ENCODE measurements around the gene TRMT6. TPM values are rescaled to one million over a fixed set of nuclear protein-coding genes. Genes with fewer than 3 reads are reported as not detected.

TRMT6 gene
- total and polyA plus RNA-seq, 3 experiments from 2014 or later: 14.6 to 38.5 (median 35.8) TPM

GRCh38 chr20:5913166-5913565 is 37.2 kb downstream of the TRMT6 start:
- no peak overlapping the region for H3K4me3 ChIP-seq (ENCODE audit: low read length)
- H3K9me3 ChIP-seq (ENCODE audit: low read length): no peaks in the 10 kb centered on the region
- DNase-seq: no peak
- H3K27ac ChIP-seq (ENCODE audit: low read depth, low read length): no peak overlapping the region
- POLR2A ChIA-PET: no interaction called here
- no peak overlapping the region for H3K4me3 Mint-ChIP-seq
- no peaks in the 10 kb centered on the region for H3K4me1 ChIP-seq (ENCODE audit: insufficient read depth, low read length)
- peaks cover 6 to 16% (median 14%) of the 10 kb centered on the region in 3 donors for H3K4me1 Mint-ChIP-seq
- H3K36me3 Mint-ChIP-seq: no peaks in the 10 kb centered on the region
- H3K27me3 Mint-ChIP-seq: peaks cover 34 to 49% of the 10 kb centered on the region in 2 donors
- no peak overlapping the region for H3K27ac Mint-ChIP-seq
- peaks cover 11% of the 10 kb centered on the region for H3K27me3 ChIP-seq (ENCODE audit: insufficient read depth, low read length, poor library complexity, severe bottlenecking)
- no peaks in the 10 kb centered on the region for H3K36me3 ChIP-seq (ENCODE audit: insufficient read depth, low read length)
- no peaks in the 10 kb centered on the region for H3K9me3 Mint-ChIP-seq
- CTCF ChIA-PET: no interaction called here

GRCh38 chr20:5910186-5910585 is 40.1 kb downstream of the TRMT6 start:
- no peaks in the 10 kb centered on the region for H3K9me3 Mint-ChIP-seq
- Histone ChIP-seq H3K9me3 (ENCODE audit: low read length) (no peaks in the 10 kb centered on the region), H3K4me1 (ENCODE audit: insufficient read depth, low read length) (no peaks in the 10 kb centered on the region), H3K27ac (ENCODE audit: low read depth, low read length) (no peak overlapping the region), H3K27me3 (ENCODE audit: insufficient read depth, low read length, poor library complexity, severe bottlenecking) (peaks cover 11% of the 10 kb centered on the region), H3K4me3 (ENCODE audit: low read length) (no peak overlapping the region), H3K36me3 (ENCODE audit: insufficient read depth, low read length) (no peaks in the 10 kb centered on the region)
- CTCF ChIA-PET: no interaction called here
- POLR2A ChIA-PET: no interaction called here
- no peak overlapping the region for H3K27ac Mint-ChIP-seq
- DNase-seq: no peak
- H3K4me3 Mint-ChIP-seq: peak overlapping the region in 1 of 7 donors; percentile 6
- peaks cover 6 to 16% (median 14%) of the 10 kb centered on the region in 3 donors for H3K4me1 Mint-ChIP-seq
- H3K36me3 Mint-ChIP-seq: no peaks in the 10 kb centered on the region
- H3K27me3 Mint-ChIP-seq: peaks cover 41 to 70% of the 10 kb centered on the region in 2 donors

GRCh38 chr20:5908981-5909380 is 41.4 kb downstream of the TRMT6 start:
- H3K36me3 ChIP-seq (ENCODE audit: insufficient read depth, low read length): no peaks in the 10 kb centered on the region
- no peaks in the 10 kb centered on the region for H3K4me1 ChIP-seq (ENCODE audit: insufficient read depth, low read length)
- H3K9me3 Mint-ChIP-seq: no peaks in the 10 kb centered on the region
- no peak for DNase-seq
- peaks cover 46 to 70% of the 10 kb centered on the region in 2 donors for H3K27me3 Mint-ChIP-seq
- CTCF ChIA-PET: no interaction called here
- H3K4me3 ChIP-seq (ENCODE audit: low read length): no peak overlapping the region
- H3K27ac ChIP-seq (ENCODE audit: low read depth, low read length): no peak overlapping the region
- H3K9me3 ChIP-seq (ENCODE audit: low read length): no peaks in the 10 kb centered on the region
- H3K4me3 Mint-ChIP-seq: no peak overlapping the region
- peaks cover 6 to 16% (median 14%) of the 10 kb centered on the region in 3 donors for H3K4me1 Mint-ChIP-seq
- H3K36me3 Mint-ChIP-seq: no peaks in the 10 kb centered on the region
- peaks cover 11% of the 10 kb centered on the region for H3K27me3 ChIP-seq (ENCODE audit: insufficient read depth, low read length, poor library complexity, severe bottlenecking)
- H3K27ac Mint-ChIP-seq: no peak overlapping the region
- POLR2A ChIA-PET: no interaction called here

- Mint-ChIP-seq H3K27ac (no peak overlapping the region), H3K9me3 (peaks cover 0 to 4% (median 0%) of the 10 kb centered on the region in 5 donors), H3K27me3 (peaks cover 9 to 43% of the 10 kb centered on the region in 2 donors), H3K36me3 (no peaks in the 10 kb centered on the region), H3K4me1 (no peaks in the 10 kb centered on the region), H3K4me3 (no peak overlapping the region)
- Histone ChIP-seq H3K4me1 (ENCODE audit: insufficient read depth, low read length) (no peaks in the 10 kb centered on the region), H3K27ac (ENCODE audit: low read depth, low read length) (no peak overlapping the region), H3K27me3 (ENCODE audit: insufficient read depth, low read length, poor library complexity, severe bottlenecking) (no peaks in the 10 kb centered on the region), H3K9me3 (ENCODE audit: low read length) (no peaks in the 10 kb centered on the region), H3K36me3 (ENCODE audit: insufficient read depth, low read length) (no peaks in the 10 kb centered on the region), H3K4me3 (ENCODE audit: low read length) (no peak overlapping the region)
- DNase-seq: no peak
- ChIA-PET POLR2A (no interaction called here), CTCF (no interaction called here)
Observed at GRCh38 chr20:5900908-5901307, 49.4 kb downstream of the TRMT6 start.

GRCh38 chr20:5899444-5899843 is 50.9 kb downstream of the TRMT6 start:
- POLR2A ChIA-PET: no interaction called here
- H3K4me3 ChIP-seq (ENCODE audit: low read length): no peak overlapping the region
- no peak overlapping the region for H3K27ac Mint-ChIP-seq
- CTCF ChIA-PET: no interaction called here
- H3K4me1 ChIP-seq (ENCODE audit: insufficient read depth, low read length): no peaks in the 10 kb centered on the region
- H3K9me3 ChIP-seq (ENCODE audit: low read length): no peaks in the 10 kb centered on the region
- peaks cover 4 to 47% of the 10 kb centered on the region in 2 donors for H3K27me3 Mint-ChIP-seq
- no peaks in the 10 kb centered on the region for H3K27me3 ChIP-seq (ENCODE audit: insufficient read depth, low read length, poor library complexity, severe bottlenecking)
- peaks cover 0 to 4% (median 0%) of the 10 kb centered on the region in 5 donors for H3K9me3 Mint-ChIP-seq
- H3K36me3 Mint-ChIP-seq: peaks cover 0 to 8% (median 0%) of the 10 kb centered on the region in 3 donors
- no peaks in the 10 kb centered on the region for H3K4me1 Mint-ChIP-seq
- H3K4me3 Mint-ChIP-seq: no peak overlapping the region
- no peak overlapping the region for H3K27ac ChIP-seq (ENCODE audit: low read depth, low read length)
- H3K36me3 ChIP-seq (ENCODE audit: insufficient read depth, low read length): no peaks in the 10 kb centered on the region
- DNase-seq: no peak

GRCh38 chr20:5895626-5896025 is 54.7 kb downstream of the TRMT6 start:
- H3K36me3 Mint-ChIP-seq: peaks cover 0 to 8% (median 0%) of the 10 kb centered on the region in 3 donors
- H3K4me1 Mint-ChIP-seq: no peaks in the 10 kb centered on the region
- CTCF ChIA-PET: no interaction called here
- DNase-seq: no peak
- no peak overlapping the region for H3K4me3 Mint-ChIP-seq
- Histone ChIP-seq H3K27ac (ENCODE audit: low read depth, low read length) (no peak overlapping the region), H3K27me3 (ENCODE audit: insufficient read depth, low read length, poor library complexity, severe bottlenecking) (no peaks in the 10 kb centered on the region), H3K36me3 (ENCODE audit: insufficient read depth, low read length) (no peaks in the 10 kb centered on the region), H3K9me3 (ENCODE audit: low read length) (no peaks in the 10 kb centered on the region), H3K4me3 (ENCODE audit: low read length) (no peak overlapping the region), H3K4me1 (ENCODE audit: insufficient read depth, low read length) (no peaks in the 10 kb centered on the region)
- peaks cover 0 to 4% (median 0%) of the 10 kb centered on the region in 5 donors for H3K9me3 Mint-ChIP-seq
- H3K27ac Mint-ChIP-seq: no peak overlapping the region
- POLR2A ChIA-PET: no interaction called here
- peaks cover 2 to 42% of the 10 kb centered on the region in 2 donors for H3K27me3 Mint-ChIP-seq

- Histone ChIP-seq H3K9me3 (ENCODE audit: low read length) (no peaks in the 10 kb centered on the region), H3K36me3 (ENCODE audit: insufficient read depth, low read length) (no peaks in the 10 kb centered on the region), H3K4me3 (ENCODE audit: low read length) (no peak overlapping the region), H3K4me1 (ENCODE audit: insufficient read depth, low read length) (no peaks in the 10 kb centered on the region), H3K27me3 (ENCODE audit: insufficient read depth, low read length, poor library complexity, severe bottlenecking) (no peaks in the 10 kb centered on the region), H3K27ac (ENCODE audit: low read depth, low read length) (no peak overlapping the region)
- Mint-ChIP-seq H3K4me1 (no peaks in the 10 kb centered on the region), H3K27me3 (peaks cover 1 to 40% of the 10 kb centered on the region in 2 donors), H3K36me3 (peaks cover 0 to 8% (median 0%) of the 10 kb centered on the region in 3 donors), H3K4me3 (no peak overlapping the region), H3K27ac (no peak overlapping the region), H3K9me3 (peaks cover 0 to 4% (median 0%) of the 10 kb centered on the region in 5 donors)
- DNase-seq: no peak
- ChIA-PET POLR2A (no interaction called here), CTCF (interaction anchor here (0.9 kb wide), 1 partner anchor 23 kb away, joined by 4 read pairs; no protein-coding TSS in a partner anchor)
Observed at GRCh38 chr20:5893621-5894020, 56.7 kb downstream of the TRMT6 start.

GRCh38 chr20:5893052-5893451 is 57.3 kb downstream of the TRMT6 start:
- no peak overlapping the region for H3K4me3 ChIP-seq (ENCODE audit: low read length)
- no peak for DNase-seq
- ChIA-PET CTCF (no interaction called here), POLR2A (no interaction called here)
- peaks cover 0 to 4% (median 0%) of the 10 kb centered on the region in 5 donors for H3K9me3 Mint-ChIP-seq
- peaks cover 1 to 38% of the 10 kb centered on the region in 2 donors for H3K27me3 Mint-ChIP-seq
- no peaks in the 10 kb centered on the region for H3K4me1 Mint-ChIP-seq
- no peaks in the 10 kb centered on the region for H3K27me3 ChIP-seq (ENCODE audit: insufficient read depth, low read length, poor library complexity, severe bottlenecking)
- H3K9me3 ChIP-seq (ENCODE audit: low read length): no peaks in the 10 kb centered on the region
- H3K4me1 ChIP-seq (ENCODE audit: insufficient read depth, low read length): no peaks in the 10 kb centered on the region
- no peak overlapping the region for H3K27ac ChIP-seq (ENCODE audit: low read depth, low read length)
- H3K4me3 Mint-ChIP-seq: no peak overlapping the region
- no peak overlapping the region for H3K27ac Mint-ChIP-seq
- no peaks in the 10 kb centered on the region for H3K36me3 ChIP-seq (ENCODE audit: insufficient read depth, low read length)
- H3K36me3 Mint-ChIP-seq: peaks cover 0 to 8% (median 0%) of the 10 kb centered on the region in 3 donors

Data from CD8-positive, alpha-beta memory T cell (primary cell).